GM21423 (cell line): ENCODE measurements around the gene ERBB4.

Source experiments
- ATAC-seq: cut with Tn5 transposase; IDR thresholded peaks from one replicate; pipeline ENCODE4 v1.9.1; 2021; ENCODE audit warnings: mild to moderate bottlenecking, moderate library complexity; ENCODE audit not compliant: unreplicated experiment

The ERBB4 gene

GRCh38 chr2:212367431-212367830 lies 171.2 kb downstream of the ERBB4 start:
- ATAC-seq = no peak

- ATAC-seq = no peak
These were observed 174.3 kb downstream of the ERBB4 start for GRCh38 chr2:212364112-212364985.

- no peak for ATAC-seq
These were observed 177.3 kb downstream of the ERBB4 start for GRCh38 chr2:212361174-212361756.

- ATAC-seq = no peak
These were observed 178.5 kb downstream of the ERBB4 start for GRCh38 chr2:212360068-212360460.

GRCh38 chr2:212359425-212360067 lies 179.1 kb downstream of the ERBB4 start:
- ATAC-seq = no peak

GRCh38 chr2:212357606-212358005 lies 181.0 kb downstream of the ERBB4 start:
- ATAC-seq = no peak

- ATAC-seq = no peak
These were observed 184.2 kb downstream of the ERBB4 start for GRCh38 chr2:212354382-212354781.

- ATAC-seq = no peak
These were observed 190.1 kb downstream of the ERBB4 start for GRCh38 chr2:212348501-212348900.

GRCh38 chr2:212346865-212347264 lies 191.7 kb downstream of the ERBB4 start:
- no peak for ATAC-seq

- ATAC-seq = no peak
These were observed 192.6 kb downstream of the ERBB4 start for GRCh38 chr2:212345966-212346365.

GRCh38 chr2:212344131-212344530 lies 194.5 kb downstream of the ERBB4 start:
- no peak for ATAC-seq

- ATAC-seq = no peak
These were observed 195.4 kb downstream of the ERBB4 start for GRCh38 chr2:212343167-212343566.

- no peak for ATAC-seq
These were observed 200.9 kb downstream of the ERBB4 start for GRCh38 chr2:212337486-212338343.

- no peak for ATAC-seq
These were observed 201.6 kb downstream of the ERBB4 start for GRCh38 chr2:212337036-212337435.

GRCh38 chr2:212330263-212330662 lies 208.3 kb downstream of the ERBB4 start:
- ATAC-seq = no peak

- ATAC-seq = no peak
These were observed 209.7 kb downstream of the ERBB4 start for GRCh38 chr2:212328712-212329496.

- no peak for ATAC-seq
These were observed 210.5 kb downstream of the ERBB4 start for GRCh38 chr2:212328136-212328535.

GRCh38 chr2:212327171-212327809 lies 211.3 kb downstream of the ERBB4 start:
- no peak for ATAC-seq

- ATAC-seq = no peak
These were observed 220.0 kb downstream of the ERBB4 start for GRCh38 chr2:212318636-212319035.

GRCh38 chr2:212314680-212315079 lies 223.9 kb downstream of the ERBB4 start:
- ATAC-seq = no peak
